ES-I3 (cell line): ENCODE results near the gene DOK1.

Experiments
- H3K36me3 ChIP-seq: 2 replicates; pipeline ENCODE4 v1.6.1; 2013; ENCODE audit warnings: mild to moderate bottlenecking, low read length, control low read depth, moderate library complexity; ENCODE audit not compliant: insufficient read depth
- H3K4me1 ChIP-seq: 2 replicates; pipeline ENCODE4 v1.6.1; 2013; ENCODE audit warnings: mild to moderate bottlenecking, control low read depth, low read length; ENCODE audit not compliant: insufficient read depth
- H3K9ac ChIP-seq: 2 replicates; pipeline ENCODE4 v1.6.1; 2013; ENCODE audit warnings: low read depth, mild to moderate bottlenecking, low read length, moderate library complexity
- H3K9me3 ChIP-seq: 2 replicates; pipeline ENCODE4 v1.6.1; 2013; ENCODE audit warnings: mild to moderate bottlenecking, low read length, moderate library complexity; ENCODE audit not compliant: control insufficient read depth, insufficient read depth

DOK1 gene

GRCh38 chr2:74562126-74562775 is 7.7 kb downstream of the DOK1 start:
- Histone ChIP-seq H3K4me1 (peaks cover 14% of the 10 kb centered on the region), H3K9ac (no peak overlapping the region), H3K36me3 (no peaks in the 10 kb centered on the region), H3K9me3 (no peaks in the 10 kb centered on the region)

- H3K4me1 ChIP-seq: peaks cover 14% of the 10 kb centered on the region
Measured at GRCh38 chr2:74564222-74564621, 9.7 kb downstream of the DOK1 start.

GRCh38 chr2:74566076-74566753 is 11.7 kb downstream of the DOK1 start:
- H3K36me3 ChIP-seq: no peaks in the 10 kb centered on the region
- H3K4me1 ChIP-seq: no peaks in the 10 kb centered on the region
- no peak overlapping the region for H3K9ac ChIP-seq
- no peaks in the 10 kb centered on the region for H3K9me3 ChIP-seq

More at GRCh38 chr2:74564222-74564621, 9.7 kb downstream of the DOK1 start:
- no peaks in the 10 kb centered on the region for H3K36me3 ChIP-seq
- H3K9ac ChIP-seq: no peak overlapping the region
- H3K9me3 ChIP-seq: no peaks in the 10 kb centered on the region

GRCh38 chr2:74566754-74567085 is 12.2 kb downstream of the DOK1 start:
- H3K9ac ChIP-seq: no peak overlapping the region
- H3K36me3 ChIP-seq: no peaks in the 10 kb centered on the region
- no peaks in the 10 kb centered on the region for H3K9me3 ChIP-seq
- no peaks in the 10 kb centered on the region for H3K4me1 ChIP-seq

GRCh38 chr2:74567881-74568280 is 13.4 kb downstream of the DOK1 start:
- H3K9ac ChIP-seq: no peak overlapping the region
- H3K9me3 ChIP-seq: no peaks in the 10 kb centered on the region

GRCh38 chr2:74569686-74570085 is 15.2 kb downstream of the DOK1 start:
- Histone ChIP-seq H3K9me3 (no peaks in the 10 kb centered on the region), H3K9ac (no peak overlapping the region), H3K4me1 (no peaks in the 10 kb centered on the region), H3K36me3 (no peaks in the 10 kb centered on the region)

More at GRCh38 chr2:74567881-74568280, 13.4 kb downstream of the DOK1 start:
- no peaks in the 10 kb centered on the region for H3K36me3 ChIP-seq
- H3K4me1 ChIP-seq: no peaks in the 10 kb centered on the region

- no peaks in the 10 kb centered on the region for H3K9me3 ChIP-seq
- H3K9ac ChIP-seq: no peak overlapping the region
- H3K36me3 ChIP-seq: no peaks in the 10 kb centered on the region
- H3K4me1 ChIP-seq: no peaks in the 10 kb centered on the region
Measured at GRCh38 chr2:74571058-74571457, 16.5 kb downstream of the DOK1 start.

GRCh38 chr2:74572178-74572925 is 17.8 kb downstream of the DOK1 start:
- no peaks in the 10 kb centered on the region for H3K9me3 ChIP-seq
- no peaks in the 10 kb centered on the region for H3K36me3 ChIP-seq
- H3K9ac ChIP-seq: no peak overlapping the region
- H3K4me1 ChIP-seq: no peaks in the 10 kb centered on the region

- H3K4me1 ChIP-seq: no peaks in the 10 kb centered on the region
- no peaks in the 10 kb centered on the region for H3K9me3 ChIP-seq
- H3K36me3 ChIP-seq: no peaks in the 10 kb centered on the region
- no peak overlapping the region for H3K9ac ChIP-seq
Measured at GRCh38 chr2:74573747-74574562, 19.4 kb downstream of the DOK1 start.

GRCh38 chr2:74575320-74575719 is 20.8 kb downstream of the DOK1 start:
- Histone ChIP-seq H3K9me3 (no peaks in the 10 kb centered on the region), H3K9ac (no peak overlapping the region), H3K36me3 (no peaks in the 10 kb centered on the region), H3K4me1 (no peaks in the 10 kb centered on the region)

- no peaks in the 10 kb centered on the region for H3K4me1 ChIP-seq
- H3K36me3 ChIP-seq: no peaks in the 10 kb centered on the region
- H3K9me3 ChIP-seq: no peaks in the 10 kb centered on the region
- no peak overlapping the region for H3K9ac ChIP-seq
Measured at GRCh38 chr2:74576211-74576862, 21.8 kb downstream of the DOK1 start.

- Histone ChIP-seq H3K4me1 (no peaks in the 10 kb centered on the region), H3K9me3 (no peaks in the 10 kb centered on the region), H3K36me3 (no peaks in the 10 kb centered on the region), H3K9ac (no peak overlapping the region)
Measured at GRCh38 chr2:74576863-74577229, 22.3 kb downstream of the DOK1 start.

- Histone ChIP-seq H3K9me3 (no peaks in the 10 kb centered on the region), H3K9ac (no peak overlapping the region), H3K4me1 (no peaks in the 10 kb centered on the region), H3K36me3 (no peaks in the 10 kb centered on the region)
Measured at GRCh38 chr2:74577448-74577847, 22.9 kb downstream of the DOK1 start.

GRCh38 chr2:74578408-74578807 is 23.9 kb downstream of the DOK1 start:
- Histone ChIP-seq H3K9me3 (no peaks in the 10 kb centered on the region), H3K4me1 (peaks cover 4% of the 10 kb centered on the region), H3K36me3 (no peaks in the 10 kb centered on the region), H3K9ac (no peak overlapping the region)
